Vagina (tissue), 2 donors: Measurements from ENCODE around the gene SPRED1. TPM values are rescaled to one million over a fixed set of nuclear protein-coding genes. Genes with fewer than 3 reads are reported as not detected.

Experiments used
- DNase-seq, 2 donors: peaks; one replicate each; pipeline ENCODE4 v3.0.0-alpha.2; 2017; ENCODE audit errors: extremely low spot score in 2 of 2
- H3K27ac ChIP-seq: fragments of 200-600 bp; sonication (generic); one replicate; pipeline ENCODE4 v1.5.1; 2019
- H3K27me3 ChIP-seq: fragments of 200-600 bp; sonication (generic); one replicate; pipeline ENCODE4 v1.5.1; 2019
- H3K36me3 ChIP-seq, 2 donors: fragments of 200-600 bp; sonication (generic); one replicate each; pipeline ENCODE4 v1.5.1; 2017 to 2019
- H3K4me1 ChIP-seq: fragments of 200-600 bp; sonication (generic); one replicate; pipeline ENCODE4 v1.5.1; 2019
- H3K4me3 ChIP-seq, 2 donors: fragments of 200-600 bp; sonication (generic); 1 replicate in 1 of 2; 2 replicates in 1 of 2; pipeline ENCODE4 v1.5.1; 2016 to 2019
- H3K9me3 ChIP-seq: fragments of 200-600 bp; sonication (generic); one replicate; pipeline ENCODE4 v1.5.1; 2019
- POLR2A ChIP-seq, 2 donors: fragments of 450-650 bp; IDR thresholded peaks; one replicate each; pipeline ENCODE4 v1.6.1; 2017; ENCODE audit warnings: antibody characterized with exemption in 2 of 2, mild to moderate bottlenecking in 2 of 2, moderate library complexity in 2 of 2
- POLR2AphosphoS5 ChIP-seq, 2 donors: sonication (generic); formaldehyde crosslinking; IDR thresholded peaks; one replicate each; pipeline ENCODE4 v1.9.0; 2017; ENCODE audit warnings: antibody characterized with exemption in 2 of 2, mild to moderate bottlenecking in 2 of 2, low read depth in 1 of 2; ENCODE audit not compliant: insufficient read depth in 1 of 2
- intact Hi-C: fragments of 100-400 bp; cut with DNase I; formaldehyde crosslinking; loops from one replicate; pipeline ENCODE4 v1.15.1; 2023
- total RNA-seq: library from RNA; depleted of rRNA; stranded (reverse); fragments of >200 nt; gene quantifications from one replicate; pipeline ENCODE4 v1.2.3, GENCODE V29; 2016
- TF ChIP-seq, protein P1 (sequence below), 3 experiments: fragments of 450-650 bp in 2 of 3; fragments of 200-600 bp in 1 of 3; sonication (generic) in 1 of 3; IDR thresholded peaks; one replicate each; pipeline ENCODE4 v1.5.1; 2017 to 2019; ENCODE audit warnings: antibody characterized with exemption in 3 of 3, mild to moderate bottlenecking in 2 of 3, moderate library complexity in 2 of 3

SPRED1 gene
- total RNA-seq, 1 donor from 2014 or later, result 16.7 TPM

DNA sequence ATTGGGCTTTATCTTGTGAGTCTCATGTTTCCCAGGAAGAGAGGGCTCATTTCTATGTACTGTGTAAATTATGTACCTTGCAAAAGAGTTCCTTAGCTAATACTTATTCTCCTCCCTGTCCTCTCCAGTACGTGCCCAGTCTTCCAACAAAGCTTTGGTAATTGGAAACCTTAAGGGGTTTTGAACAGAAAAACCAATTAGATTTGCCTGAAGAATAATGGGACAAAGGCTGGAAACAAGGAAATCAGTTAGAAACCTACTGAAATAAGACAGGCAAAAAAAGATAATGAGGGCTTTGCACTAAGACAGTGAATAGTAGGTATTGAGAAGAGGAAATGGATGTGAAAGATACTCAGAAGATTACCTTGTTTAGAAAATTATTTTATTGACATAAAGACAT is 82.5 kb downstream of the SPRED1 start:
- Histone ChIP-seq H3K27me3 (no peaks in the 10 kb centered on the region), H3K4me1 (no peaks in the 10 kb centered on the region), H3K27ac (no peak overlapping the region), H3K36me3 (no peaks in the 10 kb centered on the region), H3K9me3 (no peaks in the 10 kb centered on the region), H3K4me3 (no peak overlapping the region)
- intact Hi-C loops, result no loop called here
- TF ChIP-seq, protein P1, sequence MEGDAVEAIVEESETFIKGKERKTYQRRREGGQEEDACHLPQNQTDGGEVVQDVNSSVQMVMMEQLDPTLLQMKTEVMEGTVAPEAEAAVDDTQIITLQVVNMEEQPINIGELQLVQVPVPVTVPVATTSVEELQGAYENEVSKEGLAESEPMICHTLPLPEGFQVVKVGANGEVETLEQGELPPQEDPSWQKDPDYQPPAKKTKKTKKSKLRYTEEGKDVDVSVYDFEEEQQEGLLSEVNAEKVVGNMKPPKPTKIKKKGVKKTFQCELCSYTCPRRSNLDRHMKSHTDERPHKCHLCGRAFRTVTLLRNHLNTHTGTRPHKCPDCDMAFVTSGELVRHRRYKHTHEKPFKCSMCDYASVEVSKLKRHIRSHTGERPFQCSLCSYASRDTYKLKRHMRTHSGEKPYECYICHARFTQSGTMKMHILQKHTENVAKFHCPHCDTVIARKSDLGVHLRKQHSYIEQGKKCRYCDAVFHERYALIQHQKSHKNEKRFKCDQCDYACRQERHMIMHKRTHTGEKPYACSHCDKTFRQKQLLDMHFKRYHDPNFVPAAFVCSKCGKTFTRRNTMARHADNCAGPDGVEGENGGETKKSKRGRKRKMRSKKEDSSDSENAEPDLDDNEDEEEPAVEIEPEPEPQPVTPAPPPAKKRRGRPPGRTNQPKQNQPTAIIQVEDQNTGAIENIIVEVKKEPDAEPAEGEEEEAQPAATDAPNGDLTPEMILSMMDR (IDR thresholded peaks at IDR 0.05), result no peak
- TF ChIP-seq POLR2AphosphoS5 (IDR thresholded peaks at IDR 0.05; ENCODE audit: insufficient read depth in 1 of 2, low read depth in 1 of 2), result no peak
- no peak for DNase-seq

DNA sequence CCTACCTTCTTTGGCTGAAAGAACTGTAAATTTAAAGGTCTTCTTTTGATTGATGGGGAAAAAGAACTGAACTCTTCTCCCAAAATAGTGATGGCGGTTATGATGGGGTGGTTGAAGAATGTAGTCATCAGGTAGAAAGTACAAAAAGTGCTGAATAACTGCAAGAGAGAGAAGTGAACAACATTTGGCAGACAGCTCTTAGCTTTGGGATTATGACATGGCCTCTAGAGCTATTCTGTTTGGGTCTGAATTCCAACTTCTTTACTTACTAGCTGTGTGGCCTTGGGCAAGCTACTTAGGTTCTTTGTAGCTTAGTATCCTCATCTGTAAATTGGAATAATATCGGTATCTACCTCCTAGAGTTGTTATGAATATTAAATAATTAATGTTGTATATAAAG is 91.7 kb downstream of the SPRED1 start:
- no peaks in the 10 kb centered on the region for H3K4me1 ChIP-seq

GRCh38 chr15:38349251-38349650 is 96.6 kb downstream of the SPRED1 start:
- no peak for DNase-seq
- TF ChIP-seq, protein P1 (IDR thresholded peaks at IDR 0.05), result no peak
- TF ChIP-seq POLR2A (IDR thresholded peaks at IDR 0.05) (no peak), POLR2AphosphoS5 (IDR thresholded peaks at IDR 0.05; ENCODE audit: insufficient read depth in 1 of 2, low read depth in 1 of 2) (no peak)
- intact Hi-C loops, result no loop called here
- H3K27ac ChIP-seq, result no peak overlapping the region
- no peaks in the 10 kb centered on the region for H3K9me3 ChIP-seq
- no peaks in the 10 kb centered on the region for H3K27me3 ChIP-seq
- no peak overlapping the region for H3K4me3 ChIP-seq
- H3K36me3 ChIP-seq, result peaks cover 0 to 17% of the 10 kb centered on the region in 2 donors
- H3K4me1 ChIP-seq, result no peaks in the 10 kb centered on the region

More for the DNA sequence above, 91.7 kb downstream of the SPRED1 start:
- H3K4me3 ChIP-seq, result no peak overlapping the region
- no peaks in the 10 kb centered on the region for H3K27me3 ChIP-seq
- TF ChIP-seq POLR2AphosphoS5 (IDR thresholded peaks at IDR 0.05; ENCODE audit: insufficient read depth in 1 of 2, low read depth in 1 of 2), result no peak
- no peak for TF ChIP-seq POLR2A (IDR thresholded peaks at IDR 0.05)
- TF ChIP-seq, protein P1 (IDR thresholded peaks at IDR 0.05), result no peak
- no peak for DNase-seq
- intact Hi-C loops, result no loop called here
- H3K27ac ChIP-seq, result no peak overlapping the region
- H3K36me3 ChIP-seq, result peaks cover 0 to 9% of the 10 kb centered on the region in 2 donors
- no peaks in the 10 kb centered on the region for H3K9me3 ChIP-seq

DNA sequence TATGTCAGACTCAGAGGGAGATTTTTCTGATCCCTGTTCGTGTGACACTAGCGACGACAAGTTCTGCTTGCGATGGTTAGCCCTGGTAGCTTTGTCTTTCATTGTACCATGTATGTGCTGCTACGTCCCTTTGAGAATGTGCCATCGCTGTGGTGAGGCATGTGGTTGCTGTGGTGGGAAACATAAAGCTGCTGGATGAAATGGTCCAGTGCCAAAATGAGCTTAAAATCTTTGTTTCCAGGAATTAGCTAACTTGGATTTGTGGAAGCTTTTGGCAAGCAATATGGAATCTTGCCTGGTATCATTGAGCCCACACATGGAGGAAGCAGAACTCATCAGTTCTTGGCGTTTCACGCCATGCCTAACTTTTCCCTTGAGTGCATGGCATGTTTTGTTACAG is 98.8 kb downstream of the SPRED1 start:
- Histone ChIP-seq H3K27ac (no peak overlapping the region), H3K4me1 (no peaks in the 10 kb centered on the region), H3K27me3 (no peaks in the 10 kb centered on the region), H3K36me3 (peaks cover 0 to 8% of the 10 kb centered on the region in 2 donors), H3K9me3 (no peaks in the 10 kb centered on the region), H3K4me3 (no peak overlapping the region)
- TF ChIP-seq, protein P1 (IDR thresholded peaks at IDR 0.05), result no peak
- TF ChIP-seq POLR2AphosphoS5 (IDR thresholded peaks at IDR 0.05; ENCODE audit: insufficient read depth in 1 of 2, low read depth in 1 of 2) (no peak), POLR2A (IDR thresholded peaks at IDR 0.05) (no peak)
- intact Hi-C loops, result loop anchor here (10.0 kb wide), 1 partner anchor 357 kb away; no protein-coding TSS in a partner anchor
- no peak for DNase-seq

DNA sequence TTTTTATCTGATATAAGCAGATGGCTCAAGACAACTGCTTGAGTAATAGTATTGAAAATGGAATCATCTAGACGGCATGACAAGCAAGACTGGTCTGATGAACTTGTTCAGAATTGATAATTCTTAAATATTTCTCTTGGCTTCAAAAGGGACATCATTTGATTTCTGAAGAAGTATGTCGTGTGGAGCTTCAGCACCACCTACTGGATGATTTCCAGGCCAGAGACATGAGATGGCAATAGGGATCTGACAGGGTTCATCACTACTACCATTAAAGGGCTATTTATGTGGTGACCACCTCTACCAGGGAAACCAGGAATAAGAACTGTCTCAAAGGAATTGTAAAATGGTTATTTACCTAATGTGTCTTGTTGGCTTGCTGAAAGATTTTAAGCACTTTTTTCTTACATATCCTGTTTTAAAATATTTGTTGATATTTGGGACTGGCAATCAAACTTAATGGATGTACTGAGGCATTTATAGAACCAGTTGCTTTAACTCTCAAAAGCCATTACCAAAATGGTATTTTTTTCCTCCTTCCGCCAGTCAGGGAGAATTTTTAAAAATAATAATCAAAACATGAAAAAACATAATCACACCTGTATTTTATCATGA is 101.8 kb downstream of the SPRED1 start:
- H3K27me3 ChIP-seq, result no peaks in the 10 kb centered on the region
- H3K36me3 ChIP-seq, result peaks cover 0 to 8% of the 10 kb centered on the region in 2 donors
- TF ChIP-seq, protein P1 (IDR thresholded peaks at IDR 0.05), result peak; percentile 54 to 58 (median 57)
- TF ChIP-seq POLR2A (IDR thresholded peaks at IDR 0.05), result no peak
- no peak overlapping the region for H3K27ac ChIP-seq
- H3K4me3 ChIP-seq, result no peak overlapping the region
- intact Hi-C loops, result loop anchor here (10.0 kb wide), 1 partner anchor 360 kb away; no protein-coding TSS in a partner anchor
- no peaks in the 10 kb centered on the region for H3K4me1 ChIP-seq
- no peak for DNase-seq
- no peaks in the 10 kb centered on the region for H3K9me3 ChIP-seq
